GM19372 (cell line): Measurements from ENCODE around the gene ICAM1.
"Not testable (repeated sequence)": the region's sequence is repeated elsewhere in the genome, so short reads cannot be mapped to it uniquely, and the experiment has no call there.

Experiments
- ATAC-seq: cut with Tn5 transposase; IDR thresholded peaks from one replicate; pipeline ENCODE4 v1.9.1; 2021; ENCODE audit warnings: mild to moderate bottlenecking, low read depth, moderate library complexity; ENCODE audit not compliant: unreplicated experiment

Gene ICAM1

GRCh38 chr19:10241826-10242449 is 29.0 kb upstream of the ICAM1 start:
- not testable (repeated sequence) for ATAC-seq

GRCh38 chr19:10243606-10244005 is 27.3 kb upstream of the ICAM1 start:
- ATAC-seq: no peak

- ATAC-seq: no peak
These were observed 25.6 kb upstream of the ICAM1 start for GRCh38 chr19:10245189-10245939.

GRCh38 chr19:10246511-10246910 is 24.4 kb upstream of the ICAM1 start:
- ATAC-seq: no peak

- ATAC-seq: peak; percentile 74
These were observed 18.9 kb upstream of the ICAM1 start, which contains the start of gene MRPL4 for GRCh38 chr19:10251792-10252694. Gene MRPL4 (plus strand): TSS chr19:10252214. CDS start chr19:10252254, 40 bp downstream.

GRCh38 chr19:10252707-10253106 is 18.2 kb upstream of the ICAM1 start:
- no peak for ATAC-seq

GRCh38 chr19:10254244-10254643 is 16.7 kb upstream of the ICAM1 start:
- ATAC-seq: no peak

GRCh38 chr19:10255358-10255757 is 15.6 kb upstream of the ICAM1 start:
- no peak for ATAC-seq

GRCh38 chr19:10256551-10256950 is 14.4 kb upstream of the ICAM1 start:
- ATAC-seq: no peak

- no peak for ATAC-seq
These were observed 13.8 kb upstream of the ICAM1 start for GRCh38 chr19:10256970-10257615.

- ATAC-seq: no peak
These were observed 12.7 kb upstream of the ICAM1 start for GRCh38 chr19:10258080-10258710.

- no peak for ATAC-seq
These were observed 11.6 kb upstream of the ICAM1 start for GRCh38 chr19:10259162-10259905.

GRCh38 chr19:10260141-10260584 is 10.8 kb upstream of the ICAM1 start:
- ATAC-seq: no peak

GRCh38 chr19:10262771-10263170 is 8.1 kb upstream of the ICAM1 start:
- ATAC-seq: no peak

- no peak for ATAC-seq
These were observed 4.2 kb upstream of the ICAM1 start for GRCh38 chr19:10266706-10267105.

GRCh38 chr19:10268071-10268470 is 2.8 kb upstream of the ICAM1 start:
- ATAC-seq: no peak

- ATAC-seq: no peak
These were observed 1.4 kb upstream of the ICAM1 start for GRCh38 chr19:10269333-10270179.

- no peak for ATAC-seq
These were observed 722 bp upstream of the ICAM1 start for GRCh38 chr19:10270180-10270615.
